ENCODE data around the gene MYOG. TPM values are rescaled to one million over a fixed set of nuclear protein-coding genes. Genes with fewer than 3 reads are reported as not detected.

MYOG gene
- total and polyA plus RNA-seq, 2 experiments from 2014 or later, result not detected

- TF ChIP-seq, protein P1, sequence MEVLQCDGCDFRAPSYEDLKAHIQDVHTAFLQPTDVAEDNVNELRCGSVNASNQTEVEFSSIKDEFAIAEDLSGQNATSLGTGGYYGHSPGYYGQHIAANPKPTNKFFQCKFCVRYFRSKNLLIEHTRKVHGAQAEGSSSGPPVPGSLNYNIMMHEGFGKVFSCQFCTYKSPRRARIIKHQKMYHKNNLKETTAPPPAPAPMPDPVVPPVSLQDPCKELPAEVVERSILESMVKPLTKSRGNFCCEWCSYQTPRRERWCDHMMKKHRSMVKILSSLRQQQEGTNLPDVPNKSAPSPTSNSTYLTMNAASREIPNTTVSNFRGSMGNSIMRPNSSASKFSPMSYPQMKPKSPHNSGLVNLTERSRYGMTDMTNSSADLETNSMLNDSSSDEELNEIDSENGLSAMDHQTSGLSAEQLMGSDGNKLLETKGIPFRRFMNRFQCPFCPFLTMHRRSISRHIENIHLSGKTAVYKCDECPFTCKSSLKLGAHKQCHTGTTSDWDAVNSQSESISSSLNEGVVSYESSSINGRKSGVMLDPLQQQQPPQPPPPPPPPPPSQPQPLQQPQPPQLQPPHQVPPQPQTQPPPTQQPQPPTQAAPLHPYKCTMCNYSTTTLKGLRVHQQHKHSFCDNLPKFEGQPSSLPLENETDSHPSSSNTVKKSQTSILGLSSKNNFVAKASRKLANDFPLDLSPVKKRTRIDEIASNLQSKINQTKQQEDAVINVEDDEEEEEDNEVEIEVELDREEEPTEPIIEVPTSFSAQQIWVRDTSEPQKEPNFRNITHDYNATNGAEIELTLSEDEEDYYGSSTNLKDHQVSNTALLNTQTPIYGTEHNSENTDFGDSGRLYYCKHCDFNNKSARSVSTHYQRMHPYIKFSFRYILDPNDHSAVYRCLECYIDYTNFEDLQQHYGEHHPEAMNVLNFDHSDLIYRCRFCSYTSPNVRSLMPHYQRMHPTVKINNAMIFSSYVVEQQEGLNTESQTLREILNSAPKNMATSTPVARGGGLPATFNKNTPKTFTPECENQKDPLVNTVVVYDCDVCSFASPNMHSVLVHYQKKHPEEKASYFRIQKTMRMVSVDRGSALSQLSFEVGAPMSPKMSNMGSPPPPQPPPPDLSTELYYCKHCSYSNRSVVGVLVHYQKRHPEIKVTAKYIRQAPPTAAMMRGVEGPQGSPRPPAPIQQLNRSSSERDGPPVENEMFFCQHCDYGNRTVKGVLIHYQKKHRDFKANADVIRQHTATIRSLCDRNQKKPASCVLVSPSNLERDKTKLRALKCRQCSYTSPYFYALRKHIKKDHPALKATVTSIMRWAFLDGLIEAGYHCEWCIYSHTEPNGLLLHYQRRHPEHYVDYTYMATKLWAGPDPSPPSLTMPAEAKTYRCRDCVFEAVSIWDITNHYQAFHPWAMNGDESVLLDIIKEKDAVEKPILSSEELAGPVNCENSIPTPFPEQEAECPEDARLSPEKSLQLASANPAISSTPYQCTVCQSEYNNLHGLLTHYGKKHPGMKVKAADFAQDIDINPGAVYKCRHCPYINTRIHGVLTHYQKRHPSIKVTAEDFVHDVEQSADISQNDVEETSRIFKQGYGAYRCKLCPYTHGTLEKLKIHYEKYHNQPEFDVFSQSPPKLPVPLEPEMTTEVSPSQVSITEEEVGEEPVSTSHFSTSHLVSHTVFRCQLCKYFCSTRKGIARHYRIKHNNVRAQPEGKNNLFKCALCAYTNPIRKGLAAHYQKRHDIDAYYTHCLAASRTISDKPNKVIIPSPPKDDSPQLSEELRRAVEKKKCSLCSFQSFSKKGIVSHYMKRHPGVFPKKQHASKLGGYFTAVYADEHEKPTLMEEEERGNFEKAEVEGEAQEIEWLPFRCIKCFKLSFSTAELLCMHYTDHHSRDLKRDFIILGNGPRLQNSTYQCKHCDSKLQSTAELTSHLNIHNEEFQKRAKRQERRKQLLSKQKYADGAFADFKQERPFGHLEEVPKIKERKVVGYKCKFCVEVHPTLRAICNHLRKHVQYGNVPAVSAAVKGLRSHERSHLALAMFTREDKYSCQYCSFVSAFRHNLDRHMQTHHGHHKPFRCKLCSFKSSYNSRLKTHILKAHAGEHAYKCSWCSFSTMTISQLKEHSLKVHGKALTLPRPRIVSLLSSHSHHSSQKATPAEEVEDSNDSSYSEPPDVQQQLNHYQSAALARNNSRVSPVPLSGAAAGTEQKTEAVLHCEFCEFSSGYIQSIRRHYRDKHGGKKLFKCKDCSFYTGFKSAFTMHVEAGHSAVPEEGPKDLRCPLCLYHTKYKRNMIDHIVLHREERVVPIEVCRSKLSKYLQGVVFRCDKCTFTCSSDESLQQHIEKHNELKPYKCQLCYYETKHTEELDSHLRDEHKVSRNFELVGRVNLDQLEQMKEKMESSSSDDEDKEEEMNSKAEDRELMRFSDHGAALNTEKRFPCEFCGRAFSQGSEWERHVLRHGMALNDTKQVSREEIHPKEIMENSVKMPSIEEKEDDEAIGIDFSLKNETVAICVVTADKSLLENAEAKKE (CRISPR knock-in tag; IDR thresholded peaks at IDR 0.05), result no peak
Measured at GRCh38 chr1:203044546-203045250, 41.1 kb downstream of the MYOG start (continued).

DNA sequence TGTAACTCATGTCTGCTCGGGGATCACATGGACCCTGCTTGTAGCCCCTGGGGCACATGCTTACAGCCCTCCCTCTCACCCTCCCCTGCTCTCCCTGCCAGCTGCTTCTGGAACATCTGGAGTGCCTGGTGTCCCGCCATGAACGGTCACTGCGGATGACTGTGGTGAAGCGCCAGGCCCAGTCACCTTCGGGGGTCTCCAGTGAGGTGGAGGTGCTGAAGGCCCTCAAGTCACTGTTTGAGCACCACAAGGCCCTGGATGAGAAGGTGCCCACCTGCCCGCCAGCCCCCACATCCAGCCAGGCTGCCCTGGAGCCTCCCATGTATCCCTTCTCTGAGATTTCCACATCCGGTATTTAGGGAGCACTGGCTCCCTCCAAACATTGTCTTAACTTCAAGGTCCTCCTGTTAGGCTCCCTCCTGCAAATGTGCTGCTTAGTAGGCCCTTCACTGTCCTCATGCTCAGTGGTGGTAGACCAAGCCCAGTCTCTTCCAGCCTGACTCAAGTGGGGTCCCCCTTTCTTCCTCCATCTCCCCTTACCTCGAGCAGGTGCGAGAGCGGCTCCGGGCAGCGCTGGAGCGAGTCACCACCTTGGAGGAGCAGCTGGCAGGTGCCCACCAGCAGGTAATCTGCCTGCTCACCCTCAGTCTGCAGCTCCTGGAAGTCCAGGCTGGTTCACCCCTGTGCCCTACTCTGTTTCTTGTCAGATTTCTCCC is 41.8 kb downstream of the MYOG start:
- Histone ChIP-seq H3K4me3 (no peak overlapping the region), H3F3A (replicated peaks; ENCODE audit: low read depth) (no peaks in the 10 kb centered on the region), H3K9me2 (ENCODE audit: insufficient read depth) (no peaks in the 10 kb centered on the region), H3K27ac (ENCODE audit: low read depth) (no peak overlapping the region), H2AFZ (no peak overlapping the region), H3K27me3 (ENCODE audit: insufficient read depth) (no peaks in the 10 kb centered on the region), H3K36me3 (ENCODE audit: insufficient read depth) (no peaks in the 10 kb centered on the region), H3K4me1 (ENCODE audit: insufficient read depth) (peaks cover 13% of the 10 kb centered on the region), H3K79me2 (replicated peaks; ENCODE audit: insufficient read depth) (no peaks in the 10 kb centered on the region), H3K4me2 (no peak overlapping the region), H4K20me1 (replicated peaks; ENCODE audit: insufficient read depth) (no peaks in the 10 kb centered on the region)
- peaks cover 22% of the 10 kb centered on the region for H3K27me3 Mint-ChIP-seq (ENCODE audit: insufficient read depth, low read depth, poor library complexity)
- H3K9me3 Mint-ChIP-seq, result no peaks in the 10 kb centered on the region; the same call in 2 of the 3 replicates
- no peak for ATAC-seq
- no peak for DNase-seq (ENCODE audit: low spot score)
- no peak overlapping the region for H3K27ac Mint-ChIP-seq
- no peaks in the 10 kb centered on the region; the same call in 2 of the 3 replicates for H3K36me3 Mint-ChIP-seq (ENCODE audit: low read depth)
- no peak overlapping the region for H3K4me3 Mint-ChIP-seq
- peaks cover 33% of the 10 kb centered on the region for H3K4me1 Mint-ChIP-seq
- no peak for TF ChIP-seq NANOG (IDR thresholded peaks at IDR 0.05; ENCODE audit: borderline replicate concordance)
- no peak for TF ChIP-seq REST (IDR thresholded peaks at IDR 0.05; ENCODE audit: unreplicated experiment)
- TF ChIP-seq, protein P1 (CRISPR knock-in tag; IDR thresholded peaks at IDR 0.05), result no peak
